ENCODE data around the gene SDC3.

GRCh38 chr1:30829889-30830288 is 78.7 kb downstream of the SDC3 start:
- TF ChIP-seq POLR2A (IDR thresholded peaks at IDR 0.05) (no peak), CTCF (IDR thresholded peaks at IDR 0.05) (no peak)

Measured in heart left ventricle (tissue), 13 donors.